NCI-H2107 (cell line): Measurements from ENCODE around the gene SAMD9.
"Not testable (repeated sequence)": the region's sequence is repeated elsewhere in the genome, so short reads cannot be mapped to it uniquely, and the experiment has no call there.

Experiments used
- DNase-seq: peaks from one replicate; lab custom pipeline; 2025; lab: John Stamatoyannopoulos, UW

The SAMD9 gene

GRCh38 chr7:93120592-93121549 lies 3.1 kb upstream of the SAMD9 start:
- DNase-seq = no peak

GRCh38 chr7:93119191-93119905 lies 1.6 kb upstream of the SAMD9 start:
- no peak for DNase-seq

- DNase-seq = no peak
These were observed 452 bp downstream of the SAMD9 start for GRCh38 chr7:93117327-93117726.

- DNase-seq = no peak
These were observed 2.0 kb downstream of the SAMD9 start for GRCh38 chr7:93115796-93116195.

GRCh38 chr7:93108003-93108402 lies 9.8 kb downstream of the SAMD9 start:
- DNase-seq = no peak

GRCh38 chr7:93097388-93097787 lies 20.4 kb downstream of the SAMD9 start:
- DNase-seq = no peak

GRCh38 chr7:93092757-93093370 lies 24.9 kb downstream of the SAMD9 start:
- no peak for DNase-seq

- not testable (repeated sequence) for DNase-seq
These were observed 44.4 kb downstream of the SAMD9 start for GRCh38 chr7:93073357-93073756.

- DNase-seq = no peak
These were observed 55.2 kb downstream of the SAMD9 start for GRCh38 chr7:93062599-93062998.

- DNase-seq = no peak
These were observed 56.9 kb downstream of the SAMD9 start for GRCh38 chr7:93060865-93061264.

- DNase-seq = no peak
These were observed 57.8 kb downstream of the SAMD9 start for GRCh38 chr7:93060025-93060424.

GRCh38 chr7:93056621-93057020 lies 61.2 kb downstream of the SAMD9 start:
- not testable (repeated sequence) for DNase-seq

- no peak for DNase-seq
These were observed 62.2 kb downstream of the SAMD9 start for GRCh38 chr7:93055543-93056107.

GRCh38 chr7:93054975-93055374 lies 62.8 kb downstream of the SAMD9 start:
- DNase-seq = no peak

GRCh38 chr7:93053949-93054943 lies 63.5 kb downstream of the SAMD9 start:
- no peak for DNase-seq

- DNase-seq = no peak
These were observed 64.4 kb downstream of the SAMD9 start for GRCh38 chr7:93053209-93053948.

GRCh38 chr7:93051660-93052059 lies 66.1 kb downstream of the SAMD9 start:
- no peak for DNase-seq
